HL-60 (cell line): ENCODE results near the gene CTSW.

Source experiments
- DNase-seq, 2 experiments: peaks; one replicate each; pipeline ENCODE4 v3.0.0-alpha.2; 2010 to 2020; ENCODE audit warnings: low read depth in 1 of 2, low spot score in 1 of 2
- H3K27ac ChIP-seq: fragments of 250-450 bp; sonication (Bioruptor Pico); replicated peaks from 2 replicates; pipeline ENCODE4 v1.5.1; 2020; ENCODE audit warnings: mild to moderate bottlenecking, moderate library complexity
- H3K27me3 ChIP-seq: fragments of 250-450 bp; sonication (Bioruptor Pico); 2 replicates; pipeline ENCODE4 v1.5.1; 2021; ENCODE audit warnings: mild to moderate bottlenecking, moderate library complexity; ENCODE audit not compliant: insufficient read depth, poor library complexity, severe bottlenecking
- H3K4me3 ChIP-seq: replicated peaks from 2 replicates; pipeline ENCODE4 v1.5.1; 2011; ENCODE audit warnings: mild to moderate bottlenecking, control low read depth, low read length; ENCODE audit not compliant: insufficient read depth
- CTCF ChIP-seq: IDR thresholded peaks from one replicate; pipeline ENCODE4 v1.5.1; 2011; ENCODE audit warnings: low read length, control low read depth, inconsistent platforms; ENCODE audit not compliant: insufficient read depth
- GABPA ChIP-seq: IDR thresholded peaks from 2 replicates; pipeline ENCODE4 v1.6.1; 2012; ENCODE audit warnings: low read depth
- POLR2AphosphoS5 ChIP-seq: IDR thresholded peaks from 2 replicates; pipeline ENCODE4 v1.6.1; 2012; ENCODE audit warnings: low read depth
- REST ChIP-seq: IDR thresholded peaks from 2 replicates; pipeline ENCODE4 v1.6.1; 2012; ENCODE audit warnings: low read depth; ENCODE audit not compliant: insufficient replicate concordance
- SPI1 ChIP-seq: IDR thresholded peaks from 2 replicates; pipeline ENCODE4 v1.6.1; 2012; ENCODE audit warnings: low read depth, mild to moderate bottlenecking, borderline replicate concordance

The CTSW gene

GRCh38 chr11:65907878-65908277 is 28.2 kb downstream of the CTSW start:
- Histone ChIP-seq H3K4me3 (no peak overlapping the region), H3K27me3 (no peaks in the 10 kb centered on the region), H3K27ac (no peak overlapping the region)
- TF ChIP-seq POLR2AphosphoS5 = no peak
- no peak for TF ChIP-seq SPI1
- TF ChIP-seq REST = no peak
- TF ChIP-seq GABPA = no peak
- no peak for TF ChIP-seq CTCF
- no peak for DNase-seq

GRCh38 chr11:65911682-65912568 is 32.3 kb downstream of the CTSW start:
- Histone ChIP-seq H3K27ac (0 out of 2 replicates have a peak overlapping the region, but pooled peaks have one; percentile 27), H3K4me3 (no peak overlapping the region), H3K27me3 (no peaks in the 10 kb centered on the region)
- TF ChIP-seq GABPA (no peak), POLR2AphosphoS5 (no peak), REST (peak; percentile 45), CTCF (no peak), SPI1 (peak; percentile 74)
- DNase-seq = no peak

- TF ChIP-seq REST (no peak), POLR2AphosphoS5 (no peak), CTCF (no peak), GABPA (no peak), SPI1 (no peak)
- no peak overlapping the region for H3K27ac ChIP-seq
- no peak overlapping the region for H3K4me3 ChIP-seq
- no peak for DNase-seq
- H3K27me3 ChIP-seq = no peaks in the 10 kb centered on the region
Measured at GRCh38 chr11:65912845-65913244, 33.2 kb downstream of the CTSW start.
